SJSA1 (cell line): Measurements from ENCODE around the gene ATP2C2. TPM values are rescaled to one million over a fixed set of nuclear protein-coding genes. Genes with fewer than 3 reads are reported as not detected.
"Not testable (repeated sequence)": the region's sequence is repeated elsewhere in the genome, so short reads cannot be mapped to it uniquely, and the experiment has no call there.

Source experiments
- DNase-seq, 2 experiments: peaks; one replicate each; pipeline ENCODE4 v3.0.0-alpha.2; 2015 to 2020; ENCODE audit warnings: low spot score in 2 of 2, low read depth in 1 of 2
- H3K27ac ChIP-seq: fragments of 250-450 bp; sonication (Bioruptor Pico); 2 replicates; pipeline ENCODE4 v1.5.1; 2020; ENCODE audit warnings: mild to moderate bottlenecking, moderate library complexity
- H3K27me3 ChIP-seq: fragments of 250-450 bp; sonication (Bioruptor Pico); replicated peaks from 2 replicates; pipeline ENCODE4 v1.5.1; 2020; ENCODE audit warnings: mild to moderate bottlenecking, moderate library complexity
- H3K36me3 ChIP-seq: fragments of 250-450 bp; sonication (Bioruptor Pico); 2 replicates; pipeline ENCODE4 v1.5.1; 2020; ENCODE audit warnings: mild to moderate bottlenecking
- H3K4me1 ChIP-seq: fragments of 250-450 bp; sonication (Bioruptor Pico); replicated peaks from 2 replicates; pipeline ENCODE4 v1.6.1; 2021; ENCODE audit warnings: mild to moderate bottlenecking
- H3K4me3 ChIP-seq: fragments of 250-450 bp; sonication (Bioruptor Pico); 2 replicates; pipeline ENCODE4 v1.5.1; 2020; ENCODE audit warnings: mild to moderate bottlenecking
- H3K9me3 ChIP-seq: fragments of 250-450 bp; sonication (Bioruptor Pico); replicated peaks from 2 replicates; pipeline ENCODE4 v1.5.1; 2020; ENCODE audit warnings: mild to moderate bottlenecking
- total RNA-seq: library from RNA; depleted of rRNA; stranded (reverse); fragments of >200 nt; shearing (Covaris generic); gene quantifications from 2 replicates; pipeline ENCODE4 v1.2.3, GENCODE V29; 2014

The ATP2C2 gene
- total RNA-seq, 1 experiment from 2014 or later = not detected

DNA sequence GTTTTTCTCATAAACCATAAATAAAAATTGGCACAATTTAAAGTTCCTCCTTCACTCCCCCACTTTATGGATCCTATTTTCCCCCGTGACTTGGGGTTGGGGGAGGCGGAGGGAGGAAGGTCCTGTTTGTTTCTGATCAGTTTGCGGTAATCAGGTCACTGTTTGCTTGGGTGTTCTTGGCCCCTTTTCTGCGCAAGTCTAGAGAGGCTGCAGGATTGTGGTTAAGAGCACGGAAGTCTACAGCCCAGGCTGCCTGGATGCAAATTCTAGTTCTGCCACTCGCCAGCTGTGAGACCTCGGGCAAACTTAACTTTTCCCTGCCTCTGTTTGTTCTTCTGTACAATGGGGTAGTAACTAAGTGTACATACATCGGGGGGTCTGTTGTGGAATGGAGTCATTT, 12.1 kb downstream of the ATP2C2 start:
- 0 out of 2 replicates have a peak, but pooled peaks cover 5% of the 10 kb centered on the region for H3K27me3 ChIP-seq
- no peak for DNase-seq

GRCh38 chr16:84382396-84382795, 14.1 kb downstream of the ATP2C2 start:
- Histone ChIP-seq H3K27me3 (no peaks in the 10 kb centered on the region), H3K4me1 (no peaks in the 10 kb centered on the region), H3K9me3 (peaks cover 14% of the 10 kb centered on the region), H3K27ac (no peak overlapping the region), H3K4me3 (no peak overlapping the region), H3K36me3 (no peaks in the 10 kb centered on the region)
- no peak for DNase-seq

More for the DNA sequence above, 12.1 kb downstream of the ATP2C2 start:
- no peak overlapping the region for H3K27ac ChIP-seq
- H3K36me3 ChIP-seq = no peaks in the 10 kb centered on the region
- H3K9me3 ChIP-seq = peaks cover 8% of the 10 kb centered on the region; the same call in 1 of the 2 replicates
- H3K4me1 ChIP-seq = no peaks in the 10 kb centered on the region
- H3K4me3 ChIP-seq = no peak overlapping the region

DNA sequence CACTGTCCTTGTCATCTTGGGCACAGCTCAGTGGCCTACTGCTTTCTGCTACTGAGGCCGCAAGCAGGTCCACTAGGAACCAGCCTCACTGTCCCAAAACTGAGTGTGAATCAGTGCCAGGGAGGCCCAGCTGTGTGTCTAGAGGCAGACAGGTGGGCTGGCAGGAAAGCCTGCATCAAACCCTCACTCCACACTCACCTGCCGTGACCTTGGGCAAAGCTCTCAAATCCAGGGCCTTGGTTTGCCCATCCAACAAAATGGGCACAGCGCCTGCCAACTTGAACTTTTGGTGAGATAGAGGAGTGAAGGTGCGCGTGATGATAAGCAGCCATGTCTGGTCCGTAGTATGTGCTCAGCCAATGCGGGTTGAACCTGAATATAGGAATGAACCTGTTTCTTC, 14.8 kb downstream of the ATP2C2 start:
- no peaks in the 10 kb centered on the region for H3K4me1 ChIP-seq
- no peak overlapping the region for H3K4me3 ChIP-seq
- peaks cover 14% of the 10 kb centered on the region for H3K9me3 ChIP-seq
- H3K27me3 ChIP-seq = no peaks in the 10 kb centered on the region
- H3K27ac ChIP-seq = no peak overlapping the region
- DNase-seq = no peak
- H3K36me3 ChIP-seq = no peaks in the 10 kb centered on the region

- no peak overlapping the region for H3K27ac ChIP-seq
- peaks cover 14% of the 10 kb centered on the region for H3K9me3 ChIP-seq
- H3K27me3 ChIP-seq = no peaks in the 10 kb centered on the region
- no peaks in the 10 kb centered on the region for H3K4me1 ChIP-seq
- no peaks in the 10 kb centered on the region for H3K36me3 ChIP-seq
- H3K4me3 ChIP-seq = no peak overlapping the region
- no peak for DNase-seq
Measured at GRCh38 chr16:84386047-84386446, 17.7 kb downstream of the ATP2C2 start.

GRCh38 chr16:84387021-84387420, 18.7 kb downstream of the ATP2C2 start:
- H3K9me3 ChIP-seq = peaks cover 14% of the 10 kb centered on the region
- H3K4me3 ChIP-seq = no peak overlapping the region
- DNase-seq = no peak
- H3K36me3 ChIP-seq = no peaks in the 10 kb centered on the region
- H3K27me3 ChIP-seq = no peaks in the 10 kb centered on the region
- no peak overlapping the region for H3K27ac ChIP-seq
- no peaks in the 10 kb centered on the region for H3K4me1 ChIP-seq

GRCh38 chr16:84390131-84390785, 21.9 kb downstream of the ATP2C2 start:
- H3K4me3 ChIP-seq = no peak overlapping the region
- DNase-seq = no peak
- H3K27ac ChIP-seq = no peak overlapping the region
- H3K9me3 ChIP-seq = peaks cover 8% of the 10 kb centered on the region
- H3K36me3 ChIP-seq = no peaks in the 10 kb centered on the region
- H3K4me1 ChIP-seq = no peaks in the 10 kb centered on the region
- H3K27me3 ChIP-seq = no peaks in the 10 kb centered on the region

GRCh38 chr16:84391151-84392030, 23.1 kb downstream of the ATP2C2 start:
- no peak for DNase-seq
- Histone ChIP-seq H3K4me3 (no peak overlapping the region), H3K27ac (no peak overlapping the region)

GRCh38 chr16:84392031-84392360, 23.7 kb downstream of the ATP2C2 start:
- Histone ChIP-seq H3K27ac (no peak overlapping the region), H3K4me3 (no peak overlapping the region), H3K36me3 (no peaks in the 10 kb centered on the region), H3K4me1 (no peaks in the 10 kb centered on the region), H3K27me3 (peaks cover 5% of the 10 kb centered on the region; the same call in 1 of the 2 replicates), H3K9me3 (no peaks in the 10 kb centered on the region)
- DNase-seq = no peak

More at GRCh38 chr16:84391151-84392030, 23.1 kb downstream of the ATP2C2 start:
- Histone ChIP-seq H3K36me3 (no peaks in the 10 kb centered on the region), H3K9me3 (no peaks in the 10 kb centered on the region), H3K27me3 (peaks cover 5% of the 10 kb centered on the region; the same call in 1 of the 2 replicates), H3K4me1 (no peaks in the 10 kb centered on the region)

- not testable (repeated sequence) for H3K4me3 ChIP-seq, H3K36me3 ChIP-seq, H3K4me1 ChIP-seq, H3K27me3 ChIP-seq, H3K27ac ChIP-seq, DNase-seq, H3K9me3 ChIP-seq
Measured at GRCh38 chr16:84396082-84396481, 27.7 kb downstream of the ATP2C2 start.

DNA sequence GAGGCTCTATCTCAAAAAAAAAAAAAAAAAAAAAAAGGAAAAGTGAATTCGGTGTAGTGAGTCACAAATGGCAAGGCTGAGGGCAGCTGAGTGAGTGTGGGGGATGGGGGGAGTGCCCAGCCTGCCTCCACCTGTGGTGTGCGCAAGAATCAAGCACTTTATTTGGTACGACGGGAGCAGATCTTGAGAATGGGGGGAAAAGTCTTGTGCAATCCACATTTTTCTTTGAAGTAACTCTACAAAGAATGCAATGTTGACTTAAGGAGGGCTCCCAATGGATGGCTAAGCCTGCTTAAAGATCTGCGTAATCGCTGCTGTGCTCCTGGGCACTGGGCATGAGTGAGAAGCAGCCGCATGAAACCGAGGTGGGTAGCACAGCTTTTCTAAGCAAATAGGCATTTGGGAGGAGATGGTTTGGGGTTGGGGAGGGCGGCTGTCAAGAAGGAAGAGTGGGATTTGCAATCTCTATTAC, 28.2 kb downstream of the ATP2C2 start:
- H3K4me3 ChIP-seq = no peak overlapping the region
- peaks cover 9% of the 10 kb centered on the region for H3K27me3 ChIP-seq
- no peak for DNase-seq
- no peaks in the 10 kb centered on the region for H3K9me3 ChIP-seq
- no peaks in the 10 kb centered on the region for H3K4me1 ChIP-seq
- H3K36me3 ChIP-seq = no peaks in the 10 kb centered on the region
- no peak overlapping the region for H3K27ac ChIP-seq

DNA sequence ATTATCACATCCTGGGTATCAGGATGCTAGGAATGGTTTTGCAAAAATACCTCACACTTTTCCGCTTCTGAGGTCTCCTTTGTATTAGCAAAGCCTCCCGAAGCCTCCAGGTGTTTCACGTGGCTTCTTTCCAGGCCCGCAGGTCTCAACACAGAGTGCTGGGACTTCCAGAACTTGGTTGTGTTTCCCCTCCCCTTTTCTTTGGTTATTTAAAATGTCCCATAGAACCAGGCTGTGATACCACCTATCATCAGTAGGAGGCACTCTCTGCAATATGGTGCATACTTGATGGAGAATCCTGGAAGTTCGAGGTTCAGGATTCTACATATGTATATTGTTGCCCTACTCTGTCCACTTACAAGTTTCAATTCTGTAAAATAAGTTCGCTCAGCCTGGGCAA, 28.8 kb downstream of the ATP2C2 start:
- Histone ChIP-seq H3K36me3 (no peaks in the 10 kb centered on the region), H3K27ac (no peak overlapping the region), H3K4me1 (no peaks in the 10 kb centered on the region), H3K4me3 (no peak overlapping the region), H3K27me3 (peaks cover 9% of the 10 kb centered on the region), H3K9me3 (no peaks in the 10 kb centered on the region)
- DNase-seq = no peak

DNA sequence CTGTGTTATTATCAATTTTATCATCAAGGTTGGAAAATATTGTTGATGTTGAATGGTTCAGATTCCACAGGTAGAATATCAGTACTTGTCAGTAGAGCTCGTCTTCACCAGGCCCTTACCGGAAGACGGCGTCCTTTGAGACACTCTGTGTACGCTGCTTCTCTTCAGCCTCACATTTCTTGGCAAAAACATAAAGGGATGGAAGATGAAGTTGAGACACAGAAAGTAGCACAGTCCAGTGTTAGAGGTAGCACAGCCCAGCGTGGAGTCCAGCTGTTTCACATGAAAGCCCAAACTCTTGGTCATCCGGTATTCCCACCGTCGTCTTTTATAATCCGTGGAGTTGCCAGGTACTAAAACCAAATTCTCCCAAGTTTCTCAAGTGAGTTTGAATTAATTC, 30.4 kb downstream of the ATP2C2 start:
- H3K4me1 ChIP-seq = no peaks in the 10 kb centered on the region
- no peak for DNase-seq
- H3K27ac ChIP-seq = no peak overlapping the region
- H3K27me3 ChIP-seq = peaks cover 17% of the 10 kb centered on the region
- no peak overlapping the region for H3K4me3 ChIP-seq
- H3K36me3 ChIP-seq = no peaks in the 10 kb centered on the region
- H3K9me3 ChIP-seq = no peaks in the 10 kb centered on the region

DNA sequence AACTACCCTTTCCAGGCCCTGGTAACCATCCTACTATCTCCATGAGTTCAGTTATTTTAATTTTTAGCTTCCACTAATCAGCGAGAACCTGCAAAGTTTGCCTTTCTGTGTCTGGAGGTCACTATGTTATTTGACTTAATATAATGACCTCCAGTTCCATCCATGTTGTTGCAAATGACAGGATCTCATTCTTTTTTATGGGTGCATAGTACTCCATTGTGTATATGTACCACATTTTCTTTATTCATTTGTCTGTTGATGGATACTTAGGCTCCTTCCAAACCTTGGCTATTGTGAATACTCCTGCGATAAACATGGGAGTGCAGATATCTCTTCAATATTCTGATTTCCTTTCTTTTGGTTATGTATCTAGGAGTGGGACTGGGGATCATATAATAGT, 31.6 kb downstream of the ATP2C2 start:
- H3K4me1 ChIP-seq, H3K4me3 ChIP-seq, H3K36me3 ChIP-seq, DNase-seq, H3K27ac ChIP-seq, H3K9me3 ChIP-seq: not testable (repeated sequence)
- H3K27me3 ChIP-seq = peaks cover 26% of the 10 kb centered on the region

GRCh38 chr16:84403435-84403834, 35.1 kb downstream of the ATP2C2 start:
- DNase-seq, H3K4me3 ChIP-seq, H3K36me3 ChIP-seq, H3K27ac ChIP-seq, H3K9me3 ChIP-seq, H3K4me1 ChIP-seq: not testable (repeated sequence)
- H3K27me3 ChIP-seq = peaks cover 42% of the 10 kb centered on the region
